SK-N-MC (cell line): Measurements from ENCODE around the gene SPAG17.

ENCODE experiments used
- EZH2 ChIP-seq: fragments of 200-600 bp; sonication (generic); IDR thresholded peaks from one replicate; pipeline ENCODE4 v1.6.1; 2017; ENCODE audit warnings: antibody characterized with exemption
- FOXP2 ChIP-seq: optimal IDR thresholded peaks from 2 replicates; pipeline ENCODE3; 2011; ENCODE audit warnings: mild to moderate bottlenecking, moderate library complexity; ENCODE audit not compliant: insufficient read depth; ENCODE audit errors: extremely low read length, control extremely low read depth
- POLR2AphosphoS5 ChIP-seq: IDR thresholded peaks from 2 replicates; pipeline ENCODE4 v1.6.1; 2012; ENCODE audit warnings: mild to moderate bottlenecking, low read depth, low read length, borderline replicate concordance

GRCh38 chr1:118147522-118147921 lies 37.5 kb downstream of the SPAG17 start:
- TF ChIP-seq EZH2 (no peak), FOXP2 (no peak), POLR2AphosphoS5 (no peak)
